ENCODE data around the gene CRELD1.

DNA sequence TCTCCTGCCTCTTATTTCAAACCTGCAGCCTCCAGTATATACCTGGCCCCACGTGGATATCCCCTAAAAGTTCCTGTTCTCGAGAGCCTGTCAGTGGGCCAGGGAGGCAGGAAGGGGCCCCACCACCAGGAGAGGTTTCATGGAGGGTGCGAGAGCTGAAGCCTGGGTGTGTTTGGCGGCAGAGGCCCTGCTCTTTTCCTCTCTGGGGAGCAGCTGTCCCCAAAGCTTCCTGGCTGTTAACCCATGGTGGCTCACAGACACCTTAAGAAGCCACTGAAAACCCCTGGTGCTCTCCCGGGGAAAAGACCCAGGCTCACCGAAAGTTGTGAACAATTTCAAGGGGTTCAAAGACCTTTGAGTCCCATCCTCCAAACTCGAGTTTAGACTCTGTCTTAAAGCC, 17.5 kb downstream of the CRELD1 start:
- TF ChIP-seq, protein P1, sequence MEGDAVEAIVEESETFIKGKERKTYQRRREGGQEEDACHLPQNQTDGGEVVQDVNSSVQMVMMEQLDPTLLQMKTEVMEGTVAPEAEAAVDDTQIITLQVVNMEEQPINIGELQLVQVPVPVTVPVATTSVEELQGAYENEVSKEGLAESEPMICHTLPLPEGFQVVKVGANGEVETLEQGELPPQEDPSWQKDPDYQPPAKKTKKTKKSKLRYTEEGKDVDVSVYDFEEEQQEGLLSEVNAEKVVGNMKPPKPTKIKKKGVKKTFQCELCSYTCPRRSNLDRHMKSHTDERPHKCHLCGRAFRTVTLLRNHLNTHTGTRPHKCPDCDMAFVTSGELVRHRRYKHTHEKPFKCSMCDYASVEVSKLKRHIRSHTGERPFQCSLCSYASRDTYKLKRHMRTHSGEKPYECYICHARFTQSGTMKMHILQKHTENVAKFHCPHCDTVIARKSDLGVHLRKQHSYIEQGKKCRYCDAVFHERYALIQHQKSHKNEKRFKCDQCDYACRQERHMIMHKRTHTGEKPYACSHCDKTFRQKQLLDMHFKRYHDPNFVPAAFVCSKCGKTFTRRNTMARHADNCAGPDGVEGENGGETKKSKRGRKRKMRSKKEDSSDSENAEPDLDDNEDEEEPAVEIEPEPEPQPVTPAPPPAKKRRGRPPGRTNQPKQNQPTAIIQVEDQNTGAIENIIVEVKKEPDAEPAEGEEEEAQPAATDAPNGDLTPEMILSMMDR (IDR thresholded peaks at IDR 0.05) = no peak
- TF ChIP-seq POLR2A (IDR thresholded peaks at IDR 0.05) = no peak

Measured in esophagus squamous epithelium (tissue), 4 donors.